IMR-90 (cell line): ENCODE results near the gene FAM217A.

Experiments
- BHLHE40 ChIP-seq: fragments of 150-350 bp; IDR thresholded peaks from 2 replicates; pipeline ENCODE4 v1.6.1; 2016; ENCODE audit warnings: mild to moderate bottlenecking, low read depth, low read length
- CEBPB ChIP-seq: IDR thresholded peaks from 2 replicates; pipeline ENCODE4 v1.6.1; 2012; ENCODE audit warnings: low read depth, low read length, improper control_type of control experiment
- CHD1 ChIP-seq: IDR thresholded peaks from 2 replicates; pipeline ENCODE4 v1.6.1; 2012; ENCODE audit warnings: low read depth, low read length, improper control_type of control experiment
- FOS ChIP-seq: fragments of 150-350 bp; IDR thresholded peaks from 2 replicates; pipeline ENCODE4 v1.6.1; 2016; ENCODE audit warnings: low read depth, low read length
- MAZ ChIP-seq: IDR thresholded peaks from 2 replicates; pipeline ENCODE4 v1.6.1; 2012; ENCODE audit warnings: low read depth, mild to moderate bottlenecking, low read length, improper control_type of control experiment, moderate library complexity, borderline replicate concordance
- MXI1 ChIP-seq: IDR thresholded peaks from 2 replicates; pipeline ENCODE4 v1.6.1; 2012; ENCODE audit warnings: low read depth, mild to moderate bottlenecking, low read length, moderate library complexity, borderline replicate concordance
- NFE2L2 ChIP-seq: fragments of 150-350 bp; IDR thresholded peaks from 2 replicates; pipeline ENCODE4 v1.6.1; 2016; ENCODE audit warnings: low read depth, mild to moderate bottlenecking, low read length
- POLR2A ChIP-seq: IDR thresholded peaks from 2 replicates; pipeline ENCODE4 v1.6.1; 2012; ENCODE audit warnings: mild to moderate bottlenecking, low read depth, low read length
- RAD21 ChIP-seq: IDR thresholded peaks from 2 replicates; pipeline ENCODE4 v1.6.1; 2012; ENCODE audit warnings: low read length, improper control_type of control experiment
- RCOR1 ChIP-seq: IDR thresholded peaks from 2 replicates; pipeline ENCODE4 v1.6.1; 2012; ENCODE audit warnings: mild to moderate bottlenecking, low read length, improper control_type of control experiment; ENCODE audit not compliant: insufficient replicate concordance
- RFX5 ChIP-seq: IDR thresholded peaks from 2 replicates; pipeline ENCODE4 v1.8.0; 2012; ENCODE audit warnings: low read depth, mild to moderate bottlenecking, low read length, moderate library complexity
- SMC3 ChIP-seq: fragments of 150-350 bp; IDR thresholded peaks from 2 replicates; pipeline ENCODE4 v1.6.1; 2016; ENCODE audit warnings: low read depth, mild to moderate bottlenecking, antibody characterized with exemption, low read length, moderate library complexity
- TF ChIP-seq, protein P1 (sequence below): conservative IDR thresholded peaks from 2 replicates; pipeline ENCODE4 v1.5.1; 2012; ENCODE audit warnings: mild to moderate bottlenecking, low read depth, low read length, improper control_type of control experiment
- TF ChIP-seq, protein P2 (sequence below): fragments of 150-350 bp; IDR thresholded peaks from 2 replicates; pipeline ENCODE4 v1.6.1; 2017; ENCODE audit warnings: mild to moderate bottlenecking, antibody characterized with exemption, low read length, low read depth

DNA sequence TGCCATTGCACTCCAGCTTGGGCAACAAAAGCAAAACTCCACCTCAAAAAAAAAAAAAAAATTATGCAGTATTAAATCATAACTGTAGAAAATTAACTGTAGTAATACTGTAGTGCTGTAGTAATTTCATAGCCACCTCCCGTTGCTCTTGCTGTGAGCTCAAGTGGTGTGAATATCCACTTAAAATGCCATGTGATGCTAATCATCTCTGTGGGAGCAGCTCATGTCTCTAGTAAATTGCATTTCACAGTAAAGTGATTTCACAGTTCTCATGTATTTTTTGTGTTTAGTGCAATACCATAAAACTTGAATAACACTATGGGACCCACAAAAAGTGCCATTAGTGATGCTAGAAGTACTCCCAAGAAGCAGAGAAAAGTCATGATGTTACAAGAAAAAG, 14.4 kb upstream of the FAM217A start:
- TF ChIP-seq CHD1, result no peak
- TF ChIP-seq, protein P1, sequence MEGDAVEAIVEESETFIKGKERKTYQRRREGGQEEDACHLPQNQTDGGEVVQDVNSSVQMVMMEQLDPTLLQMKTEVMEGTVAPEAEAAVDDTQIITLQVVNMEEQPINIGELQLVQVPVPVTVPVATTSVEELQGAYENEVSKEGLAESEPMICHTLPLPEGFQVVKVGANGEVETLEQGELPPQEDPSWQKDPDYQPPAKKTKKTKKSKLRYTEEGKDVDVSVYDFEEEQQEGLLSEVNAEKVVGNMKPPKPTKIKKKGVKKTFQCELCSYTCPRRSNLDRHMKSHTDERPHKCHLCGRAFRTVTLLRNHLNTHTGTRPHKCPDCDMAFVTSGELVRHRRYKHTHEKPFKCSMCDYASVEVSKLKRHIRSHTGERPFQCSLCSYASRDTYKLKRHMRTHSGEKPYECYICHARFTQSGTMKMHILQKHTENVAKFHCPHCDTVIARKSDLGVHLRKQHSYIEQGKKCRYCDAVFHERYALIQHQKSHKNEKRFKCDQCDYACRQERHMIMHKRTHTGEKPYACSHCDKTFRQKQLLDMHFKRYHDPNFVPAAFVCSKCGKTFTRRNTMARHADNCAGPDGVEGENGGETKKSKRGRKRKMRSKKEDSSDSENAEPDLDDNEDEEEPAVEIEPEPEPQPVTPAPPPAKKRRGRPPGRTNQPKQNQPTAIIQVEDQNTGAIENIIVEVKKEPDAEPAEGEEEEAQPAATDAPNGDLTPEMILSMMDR, result no peak
- TF ChIP-seq POLR2A, result no peak
- TF ChIP-seq, protein P2, sequence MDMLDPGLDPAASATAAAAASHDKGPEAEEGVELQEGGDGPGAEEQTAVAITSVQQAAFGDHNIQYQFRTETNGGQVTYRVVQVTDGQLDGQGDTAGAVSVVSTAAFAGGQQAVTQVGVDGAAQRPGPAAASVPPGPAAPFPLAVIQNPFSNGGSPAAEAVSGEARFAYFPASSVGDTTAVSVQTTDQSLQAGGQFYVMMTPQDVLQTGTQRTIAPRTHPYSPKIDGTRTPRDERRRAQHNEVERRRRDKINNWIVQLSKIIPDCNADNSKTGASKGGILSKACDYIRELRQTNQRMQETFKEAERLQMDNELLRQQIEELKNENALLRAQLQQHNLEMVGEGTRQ, result no peak
- no peak for TF ChIP-seq MAZ
- TF ChIP-seq BHLHE40, result no peak
- no peak for TF ChIP-seq SMC3
- TF ChIP-seq MXI1, result no peak
- TF ChIP-seq RFX5, result no peak
- no peak for TF ChIP-seq RAD21
- TF ChIP-seq CEBPB, result no peak
- TF ChIP-seq FOS, result no peak
- no peak for TF ChIP-seq RCOR1
- TF ChIP-seq NFE2L2, result no peak
